Brain microvascular endothelial cell (primary cell): ENCODE data around the gene CENPS.

Experiments used
- DNase-seq: peaks from one replicate; pipeline ENCODE4 v3.0.0-alpha.2; 2020
- H3K27ac ChIP-seq: fragments of 250-450 bp; sonication (Bioruptor Pico); 2 replicates; pipeline ENCODE4 v1.5.1; 2020; ENCODE audit warnings: mild to moderate bottlenecking, moderate library complexity
- H3K27me3 ChIP-seq: fragments of 250-450 bp; sonication (Bioruptor Pico); replicated peaks from 2 replicates; pipeline ENCODE4 v1.5.1; 2020; ENCODE audit warnings: mild to moderate bottlenecking
- H3K36me3 ChIP-seq: fragments of 250-450 bp; sonication (Bioruptor Pico); replicated peaks from 2 replicates; pipeline ENCODE4 v1.5.1; 2020; ENCODE audit warnings: mild to moderate bottlenecking
- H3K4me3 ChIP-seq: 2 replicates; pipeline ENCODE4 v1.5.1; 2011; ENCODE audit warnings: low read depth, mild to moderate bottlenecking, control low read depth, low read length, moderate library complexity
- in situ Hi-C: cut with HindIII; loops from 2 replicates; pipeline ENCODE4 v1.10.0; 2017; ENCODE audit warnings: low sequenced_read_pairs, low pct_ligation_motif_present
- TF ChIP-seq, protein P1 (sequence below): IDR thresholded peaks from 2 replicates; pipeline ENCODE4 v1.5.1; 2011; ENCODE audit warnings: low read depth, mild to moderate bottlenecking, moderate library complexity, low read length, control low read depth, inconsistent platforms; ENCODE audit errors: missing control alignments

Gene CENPS

DNA sequence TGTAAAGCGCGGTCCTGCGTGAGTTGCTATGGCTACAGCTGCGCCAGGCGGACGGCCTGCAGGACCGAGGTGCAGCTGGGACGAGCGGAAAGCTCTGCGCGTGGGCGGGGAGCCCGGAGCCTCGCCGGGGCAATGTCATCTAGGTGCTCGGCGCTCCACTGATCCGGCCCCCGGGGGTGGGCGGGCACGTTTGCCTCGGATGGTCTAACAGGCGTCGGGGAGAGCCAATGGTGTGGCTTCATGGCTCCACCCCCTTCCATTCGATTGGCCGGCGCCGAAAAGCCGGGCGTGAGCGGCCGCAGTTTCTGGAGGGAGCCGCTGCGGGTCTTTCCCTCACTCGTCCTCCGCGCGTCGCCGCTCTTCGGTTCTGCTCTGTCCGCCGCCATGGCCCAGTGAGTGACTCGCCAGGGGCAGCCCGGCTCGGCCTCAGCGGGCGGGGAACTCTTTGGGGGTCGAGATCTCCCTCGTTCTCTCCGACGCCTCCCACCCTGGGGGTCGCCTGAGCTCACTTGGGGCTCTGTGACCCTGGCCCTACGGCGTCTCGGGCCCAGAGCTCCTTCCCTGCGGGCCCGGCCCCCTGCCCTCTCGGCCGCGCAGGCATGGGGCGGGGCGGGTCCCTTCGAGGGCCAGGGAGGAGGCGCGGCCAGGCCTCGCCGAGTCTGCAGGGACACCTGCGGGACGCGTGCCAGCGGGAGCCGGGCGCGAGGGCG, 31.3 kb upstream of the CENPS start, which contains the start of gene PGD:
Gene PGD (plus strand): TSS at position 331 of the 710 bp plus-strand sequence. CDS start 54 bp downstream, at position 385.
- H3K4me3 ChIP-seq: peak within 1 kb of the TSS; percentile 85
- TF ChIP-seq, protein P1, sequence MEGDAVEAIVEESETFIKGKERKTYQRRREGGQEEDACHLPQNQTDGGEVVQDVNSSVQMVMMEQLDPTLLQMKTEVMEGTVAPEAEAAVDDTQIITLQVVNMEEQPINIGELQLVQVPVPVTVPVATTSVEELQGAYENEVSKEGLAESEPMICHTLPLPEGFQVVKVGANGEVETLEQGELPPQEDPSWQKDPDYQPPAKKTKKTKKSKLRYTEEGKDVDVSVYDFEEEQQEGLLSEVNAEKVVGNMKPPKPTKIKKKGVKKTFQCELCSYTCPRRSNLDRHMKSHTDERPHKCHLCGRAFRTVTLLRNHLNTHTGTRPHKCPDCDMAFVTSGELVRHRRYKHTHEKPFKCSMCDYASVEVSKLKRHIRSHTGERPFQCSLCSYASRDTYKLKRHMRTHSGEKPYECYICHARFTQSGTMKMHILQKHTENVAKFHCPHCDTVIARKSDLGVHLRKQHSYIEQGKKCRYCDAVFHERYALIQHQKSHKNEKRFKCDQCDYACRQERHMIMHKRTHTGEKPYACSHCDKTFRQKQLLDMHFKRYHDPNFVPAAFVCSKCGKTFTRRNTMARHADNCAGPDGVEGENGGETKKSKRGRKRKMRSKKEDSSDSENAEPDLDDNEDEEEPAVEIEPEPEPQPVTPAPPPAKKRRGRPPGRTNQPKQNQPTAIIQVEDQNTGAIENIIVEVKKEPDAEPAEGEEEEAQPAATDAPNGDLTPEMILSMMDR: no peak
- DNase-seq: peak; percentile 99
- in situ Hi-C loops: no loop called here
- peaks cover 6% of the 10 kb centered on the region for H3K36me3 ChIP-seq
- H3K27ac ChIP-seq: peak within 1 kb of the TSS; percentile 74
- H3K27me3 ChIP-seq: no peaks in the 10 kb centered on the region

DNA sequence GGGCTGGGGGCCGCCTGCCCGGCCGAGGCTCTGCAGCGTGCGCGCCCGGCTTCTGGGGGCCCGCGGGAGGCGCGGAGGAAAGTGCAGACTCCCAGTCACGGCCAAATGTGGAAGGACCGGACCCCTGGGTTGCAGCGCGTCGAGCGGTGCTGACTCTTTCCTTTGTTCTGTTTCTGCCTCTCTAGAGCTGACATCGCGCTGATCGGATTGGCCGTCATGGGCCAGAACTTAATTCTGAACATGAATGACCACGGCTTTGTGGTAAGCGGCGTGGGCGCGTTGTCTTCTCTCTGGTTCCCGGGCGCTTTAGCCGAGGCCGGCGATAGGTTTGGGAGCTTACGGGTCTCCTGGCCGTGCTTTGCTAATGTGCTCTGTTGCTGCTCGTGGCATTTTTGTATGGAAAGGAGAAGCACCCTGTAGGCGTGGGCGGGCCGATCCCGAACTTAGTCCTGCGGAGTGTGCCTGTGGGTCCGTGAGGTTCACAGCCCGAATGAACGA, 30.7 kb upstream of the CENPS start:
- in situ Hi-C loops: no loop called here
- H3K27me3 ChIP-seq: no peaks in the 10 kb centered on the region
- H3K4me3 ChIP-seq: peak overlapping the region; percentile 85
- peaks cover 11% of the 10 kb centered on the region for H3K36me3 ChIP-seq
- peak; percentile 42 for DNase-seq
- TF ChIP-seq, protein P1: no peak
- peak overlapping the region; percentile 74 for H3K27ac ChIP-seq

DNA sequence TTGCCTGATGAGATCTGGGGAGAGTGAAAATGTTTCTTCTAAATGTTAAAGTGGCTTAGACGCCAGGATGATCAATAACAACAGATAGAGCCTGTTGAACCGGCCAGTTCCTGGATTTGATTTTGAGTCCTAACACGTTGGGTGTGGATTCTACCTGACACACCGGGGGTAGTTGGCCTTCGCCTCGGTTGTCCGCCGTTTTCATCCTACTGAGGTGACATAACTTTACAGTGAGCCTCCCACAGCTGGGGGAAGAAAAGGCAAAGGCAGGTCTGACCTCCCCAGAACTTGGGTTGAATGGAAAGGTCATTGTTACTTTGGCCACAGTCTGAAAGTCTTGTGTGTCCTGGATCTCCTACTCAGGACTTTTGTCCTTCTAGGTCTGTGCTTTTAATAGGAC, 30.2 kb upstream of the CENPS start:
- no peak for DNase-seq
- Histone ChIP-seq H3K27me3 (no peaks in the 10 kb centered on the region), H3K4me3 (peak overlapping the region; percentile 85), H3K36me3 (peaks cover 16% of the 10 kb centered on the region), H3K27ac (peak overlapping the region; percentile 74)
- in situ Hi-C loops: no loop called here
- TF ChIP-seq, protein P1: no peak

DNA sequence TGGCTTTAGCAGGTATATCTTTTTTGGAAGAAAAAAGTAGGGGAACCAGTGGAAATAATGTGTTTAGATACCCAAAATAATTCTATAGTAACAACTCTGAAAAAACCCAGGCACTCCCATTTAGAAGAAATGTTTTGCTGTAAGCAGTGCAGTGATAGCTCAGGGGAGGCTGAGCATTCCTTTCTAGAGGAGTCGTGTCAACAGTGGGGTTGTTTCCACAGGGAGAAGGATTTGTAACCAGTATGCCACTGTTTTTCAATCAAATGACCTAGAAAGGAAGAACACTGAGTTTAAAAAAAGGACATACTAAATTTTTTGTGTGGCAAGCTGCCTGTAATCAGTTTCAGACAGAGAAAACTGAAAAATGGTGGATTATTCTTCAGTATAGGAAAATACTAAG, 29.0 kb upstream of the CENPS start:
- Histone ChIP-seq H3K36me3 (peaks cover 29% of the 10 kb centered on the region), H3K27ac (no peak overlapping the region), H3K4me3 (no peak overlapping the region), H3K27me3 (no peaks in the 10 kb centered on the region)
- TF ChIP-seq, protein P1: no peak
- in situ Hi-C loops: no loop called here
- DNase-seq: no peak

DNA sequence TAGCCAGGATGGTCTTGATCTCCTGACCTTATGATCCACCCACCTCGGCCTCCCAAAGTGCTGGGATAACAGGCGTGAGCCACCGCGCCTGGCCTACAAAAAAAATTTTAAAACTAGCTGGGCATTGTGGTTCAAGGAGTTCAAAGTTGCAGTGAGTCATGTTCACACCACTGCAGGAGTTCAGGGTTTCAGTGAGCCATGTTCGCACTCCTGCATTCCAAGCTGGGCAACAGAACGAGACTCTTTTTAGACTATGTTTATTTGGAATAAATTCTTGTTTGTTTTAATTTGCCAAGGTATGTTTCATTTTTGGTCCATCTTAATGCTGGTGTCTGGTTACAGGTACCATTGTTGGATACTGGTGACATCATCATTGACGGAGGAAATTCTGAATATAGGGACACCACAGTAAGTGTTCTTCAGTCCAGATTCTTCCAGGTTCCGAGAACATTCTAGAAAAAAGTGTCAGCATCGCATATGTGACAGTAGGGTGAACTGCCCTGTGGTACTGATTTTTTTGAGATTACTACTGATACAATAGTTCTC, 27.4 kb upstream of the CENPS start:
- Histone ChIP-seq H3K27ac (peak overlapping the region; percentile 79), H3K36me3 (peaks cover 41% of the 10 kb centered on the region)
- in situ Hi-C loops: no loop called here

More for the DNA sequence above, 27.4 kb upstream of the CENPS start:
- H3K4me3 ChIP-seq: no peak overlapping the region
- TF ChIP-seq, protein P1: no peak
- DNase-seq: peak; percentile 72
- no peaks in the 10 kb centered on the region for H3K27me3 ChIP-seq
